IMR-90 (cell line): ENCODE data around the gene PRKN. TPM values are rescaled to one million over a fixed set of nuclear protein-coding genes. Genes with fewer than 3 reads are reported as not detected.

Source experiments
- ATAC-seq: fragments of 200-7000 bp; cut with Tn5 transposase; 2 replicates; pipeline ENCODE4 v1.9.1; 2020; ENCODE audit warnings: low read depth, mild to moderate bottlenecking, moderate library complexity
- BruUV-seq: library from RNA; stranded (reverse); fragments of 400-500 nt; replicated peaks from 2 replicates; lab custom pipeline; 2021; lab: Mats Ljungman, UMichigan
- CTCF ChIA-PET: fragments of 300-600 bp; formaldehyde crosslinking; extraction: SDS; loops from one replicate; lab custom pipeline; 2021; ENCODE audit warnings: antibody characterized with exemption; lab: Yijun Ruan, JAX
- POLR2A ChIA-PET: fragments of 300-600 bp; sonication (Branson Sonifier 250); formaldehyde crosslinking; loops from one replicate; lab custom pipeline; 2022; ENCODE audit warnings: antibody characterized with exemption; ENCODE audit not compliant: unreplicated experiment; lab: Charles Lee
- DNase-seq: peaks from one replicate; pipeline ENCODE4 v3.0.0; 2013
- H2AFZ ChIP-seq: replicated peaks from 2 replicates; pipeline ENCODE3; 2013; ENCODE audit warnings: low read length, mild to moderate bottlenecking; ENCODE audit not compliant: poor library complexity
- H2AK5ac ChIP-seq: 2 replicates; pipeline ENCODE4 v1.6.1; 2013; ENCODE audit warnings: low read depth, low read length, inconsistent platforms
- H2AK9ac ChIP-seq: replicated peaks from 2 replicates; pipeline ENCODE3; 2013; ENCODE audit warnings: mild to moderate bottlenecking, low read depth, low read length, moderate library complexity; ENCODE audit not compliant: poor library complexity
- H2BK120ac ChIP-seq: 2 replicates; pipeline ENCODE4 v1.6.1; 2013; ENCODE audit warnings: low read depth, low read length, inconsistent platforms
- H2BK15ac ChIP-seq: 3 replicates; pipeline ENCODE4 v1.6.1; 2013; ENCODE audit warnings: low read depth, low read length, inconsistent platforms
- H2BK20ac ChIP-seq: 2 replicates; pipeline ENCODE4 v1.6.1; 2013; ENCODE audit warnings: low read depth, mild to moderate bottlenecking, inconsistent platforms, low read length, moderate library complexity
- H2BK5ac ChIP-seq: 2 replicates; pipeline ENCODE4 v1.6.1; 2013; ENCODE audit warnings: mild to moderate bottlenecking, low read depth, low read length, inconsistent platforms; ENCODE audit not compliant: poor library complexity, severe bottlenecking
- H3K14ac ChIP-seq: replicated peaks from 2 replicates; pipeline ENCODE4 v1.6.1; 2013; ENCODE audit warnings: low read depth, low read length, inconsistent platforms
- H3K18ac ChIP-seq: 2 replicates; pipeline ENCODE4 v1.6.1; 2013; ENCODE audit warnings: low read depth, low read length, control low read depth
- H3K23ac ChIP-seq: 2 replicates; pipeline ENCODE4 v1.6.1; 2013; ENCODE audit warnings: low read depth, low read length, inconsistent platforms
- H3K27ac ChIP-seq: 2 replicates; pipeline ENCODE4 v1.5.1; 2013; ENCODE audit warnings: mild to moderate bottlenecking, control low read depth, low read length; ENCODE audit not compliant: insufficient read depth
- H3K27me3 ChIP-seq: 2 replicates; pipeline ENCODE4 v1.6.1; 2013; ENCODE audit warnings: low read length; ENCODE audit not compliant: control insufficient read depth, insufficient read depth
- H3K36me3 ChIP-seq: 2 replicates; pipeline ENCODE4 v1.6.1; 2013; ENCODE audit warnings: low read length, mixed read lengths; ENCODE audit not compliant: control insufficient read depth, insufficient read depth
- H3K4ac ChIP-seq: 2 replicates; pipeline ENCODE4 v1.6.1; 2013; ENCODE audit warnings: low read depth, low read length, inconsistent platforms
- H3K4me1 ChIP-seq: 2 replicates; pipeline ENCODE4 v1.6.1; 2013; ENCODE audit warnings: low read length, mixed read lengths; ENCODE audit not compliant: control insufficient read depth, insufficient read depth
- H3K4me2 ChIP-seq: 2 replicates; pipeline ENCODE4 v1.6.1; 2013; ENCODE audit warnings: low read depth, mild to moderate bottlenecking, control low read depth, low read length, moderate library complexity
- H3K4me3 ChIP-seq: 2 replicates; pipeline ENCODE4 v1.5.1; 2013; ENCODE audit warnings: low read depth, mild to moderate bottlenecking, control low read depth, low read length, moderate library complexity; ENCODE audit not compliant: insufficient read depth
- H3K56ac ChIP-seq: 2 replicates; pipeline ENCODE4 v1.6.1; 2013; ENCODE audit warnings: low read length, inconsistent platforms; ENCODE audit not compliant: insufficient read depth; ENCODE audit errors: extremely low read depth
- H3K79me1 ChIP-seq, 2 experiments: 2 replicates each; pipeline ENCODE4 v1.6.1; 2013; ENCODE audit warnings: low read length in 2 of 2, inconsistent platforms in 1 of 2, low read depth in 1 of 2
- H3K9ac ChIP-seq: 2 replicates; pipeline ENCODE4 v1.6.1; 2013; ENCODE audit warnings: low read depth, low read length, control low read depth
- H3K9me1 ChIP-seq: 2 replicates; pipeline ENCODE4 v1.6.1; 2013; ENCODE audit warnings: low read length, inconsistent platforms; ENCODE audit not compliant: insufficient read depth
- H3K9me3 ChIP-seq: 2 replicates; pipeline ENCODE4 v1.6.1; 2013; ENCODE audit warnings: low read length; ENCODE audit not compliant: control insufficient read depth, insufficient read depth
- H4K20me1 ChIP-seq: 2 replicates; pipeline ENCODE4 v1.6.1; 2013; ENCODE audit warnings: low read length, inconsistent platforms; ENCODE audit not compliant: insufficient read depth
- H4K5ac ChIP-seq: 2 replicates; pipeline ENCODE4 v1.6.1; 2013; ENCODE audit warnings: mild to moderate bottlenecking, low read depth, low read length, control low read depth
- H4K8ac ChIP-seq, 2 experiments: 2 replicates each; pipeline ENCODE4 v1.6.1; 2013; ENCODE audit warnings: low read depth in 2 of 2, low read length in 2 of 2, control low read depth in 1 of 2, inconsistent platforms in 1 of 2
- H4K91ac ChIP-seq: 2 replicates; pipeline ENCODE4 v1.6.1; 2013; ENCODE audit warnings: low read depth, low read length, inconsistent platforms; ENCODE audit not compliant: insufficient read depth
- BHLHE40 ChIP-seq: fragments of 150-350 bp; IDR thresholded peaks from 2 replicates; pipeline ENCODE4 v1.6.1; 2016; ENCODE audit warnings: mild to moderate bottlenecking, low read depth, low read length
- CEBPB ChIP-seq: IDR thresholded peaks from 2 replicates; pipeline ENCODE4 v1.6.1; 2012; ENCODE audit warnings: low read depth, low read length, improper control_type of control experiment
- CHD1 ChIP-seq: IDR thresholded peaks from 2 replicates; pipeline ENCODE4 v1.6.1; 2012; ENCODE audit warnings: low read depth, low read length, improper control_type of control experiment
- MAFK ChIP-seq: IDR thresholded peaks from 2 replicates; pipeline ENCODE4 v1.6.1; 2012; ENCODE audit warnings: low read depth, low read length, improper control_type of control experiment
- MAZ ChIP-seq: IDR thresholded peaks from 2 replicates; pipeline ENCODE4 v1.6.1; 2012; ENCODE audit warnings: low read depth, mild to moderate bottlenecking, low read length, improper control_type of control experiment, moderate library complexity, borderline replicate concordance
- MXI1 ChIP-seq: IDR thresholded peaks from 2 replicates; pipeline ENCODE4 v1.6.1; 2012; ENCODE audit warnings: low read depth, mild to moderate bottlenecking, low read length, moderate library complexity, borderline replicate concordance
- NFE2L2 ChIP-seq: fragments of 150-350 bp; IDR thresholded peaks from 2 replicates; pipeline ENCODE4 v1.6.1; 2016; ENCODE audit warnings: low read depth, mild to moderate bottlenecking, low read length
- POLR2A ChIP-seq: IDR thresholded peaks from 2 replicates; pipeline ENCODE4 v1.6.1; 2012; ENCODE audit warnings: mild to moderate bottlenecking, low read depth, low read length
- RAD21 ChIP-seq: IDR thresholded peaks from 2 replicates; pipeline ENCODE4 v1.6.1; 2012; ENCODE audit warnings: low read length, improper control_type of control experiment
- RCOR1 ChIP-seq: IDR thresholded peaks from 2 replicates; pipeline ENCODE4 v1.6.1; 2012; ENCODE audit warnings: mild to moderate bottlenecking, low read length, improper control_type of control experiment; ENCODE audit not compliant: insufficient replicate concordance
- RFX5 ChIP-seq: IDR thresholded peaks from 2 replicates; pipeline ENCODE4 v1.8.0; 2012; ENCODE audit warnings: low read depth, mild to moderate bottlenecking, low read length, moderate library complexity
- USF2 ChIP-seq: fragments of 150-350 bp; IDR thresholded peaks from 2 replicates; pipeline ENCODE4 v1.6.1; 2017; ENCODE audit warnings: mild to moderate bottlenecking, antibody characterized with exemption, low read length, low read depth
- WGBS, 2 experiments: methylation state at CpG; one replicate each; pipeline versions ENCODE4 v1.1.5 to v1.1.7; 2013; ENCODE audit warnings: missing lambda C conversion rate in 2 of 2; ENCODE audit not compliant: insufficient read length in 1 of 2; ENCODE audit errors: extremely low coverage in 2 of 2; 5-methylcytosine and 5-hydroxymethylcytosine counted together
- dilution Hi-C: fragments of 300-500 bp; cut with HindIII; formaldehyde crosslinking; loops from one replicate; pipeline ENCODE4 v1.14.3; 2018; ENCODE audit warnings: low sequenced_read_pairs; ENCODE audit not compliant: unreplicated experiment
- in situ Hi-C: fragments of 300-500 bp; cut with MboI; formaldehyde crosslinking; loops from 3 replicates; pipeline ENCODE4 v1.14.3; 2019; ENCODE audit warnings: low sequenced_read_pairs, inconsistent platforms, mixed read lengths
- intact Hi-C: fragments of 100-400 bp; cut with micrococcal nuclease; formaldehyde crosslinking; loops from 2 replicates; pipeline ENCODE4 v1.10.0; 2022
- polyA plus RNA-seq, 3 experiments: library from polyadenylated mRNA; depleted of rRNA; stranded (reverse); fragments of >200 nt; gene quantifications; 2 replicates each; pipeline ENCODE4 v1.2.3, GENCODE V29; 2012; ENCODE audit warnings: low replicate concordance in 1 of 3
- total RNA-seq: library from RNA; depleted of rRNA; stranded (reverse); fragments of >200 nt; gene quantifications from 2 replicates; pipeline ENCODE4 v1.2.3, GENCODE V29; 2012
- TF ChIP-seq, protein P1 (sequence below): fragments of 150-350 bp; IDR thresholded peaks from 2 replicates; pipeline ENCODE4 v1.6.1; 2016; ENCODE audit warnings: low read depth, mild to moderate bottlenecking, low read length, moderate library complexity, borderline replicate concordance
- TF ChIP-seq, protein P2 (sequence below): conservative IDR thresholded peaks from 2 replicates; pipeline ENCODE4 v1.5.1; 2012; ENCODE audit warnings: mild to moderate bottlenecking, low read depth, low read length, improper control_type of control experiment

Gene PRKN
- total and polyA plus RNA-seq, 2 of the 4 experiments (the other 2 are of a cell fraction): 0.15 to 0.18 TPM

DNA sequence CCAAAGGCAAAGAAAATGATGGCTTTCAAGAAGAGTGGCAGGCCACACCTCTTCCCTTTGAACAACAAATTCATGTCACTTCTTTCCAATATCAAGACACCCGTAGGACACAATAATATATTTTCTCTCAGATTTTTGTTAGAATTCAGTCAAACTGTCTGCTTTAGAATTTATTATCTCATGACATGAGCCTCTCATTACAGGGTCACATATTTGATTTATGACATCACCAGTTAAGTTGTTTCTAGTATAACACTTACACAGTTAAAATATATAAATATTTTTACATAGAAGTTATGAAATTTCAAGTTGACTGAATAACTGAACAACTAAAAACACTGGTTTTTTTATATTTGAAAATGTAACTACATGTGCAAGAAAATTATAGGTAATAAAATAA lies 1133.2 kb downstream of the PRKN start:
- Histone ChIP-seq H3K4me3 (no peak overlapping the region), H2AK5ac (no peak overlapping the region), H4K91ac (no peak overlapping the region), H3K4me1 (no peaks in the 10 kb centered on the region), H3K23ac (no peak overlapping the region), H4K5ac (no peak overlapping the region), H2BK20ac (no peak overlapping the region), H3K9me1 (no peaks in the 10 kb centered on the region), H3K18ac (no peak overlapping the region), H3K4ac (no peak overlapping the region), H3K79me1 (no peaks in the 10 kb centered on the region), H4K8ac (no peak overlapping the region), H3K36me3 (no peaks in the 10 kb centered on the region), H2AFZ (no peak overlapping the region), H3K9me3 (peaks cover 23% of the 10 kb centered on the region), H2BK5ac (no peak overlapping the region), H2BK120ac (no peak overlapping the region), H3K14ac (no peak overlapping the region), H3K27me3 (no peaks in the 10 kb centered on the region), H4K20me1 (no peaks in the 10 kb centered on the region), H2AK9ac (no peak overlapping the region), H3K4me2 (no peak overlapping the region), H3K9ac (no peak overlapping the region), H3K27ac (no peak overlapping the region), H2BK15ac (no peak overlapping the region), H3K56ac (no peak overlapping the region)
- POLR2A ChIA-PET: no interaction called here
- CTCF ChIA-PET: no interaction called here
- no peak for ATAC-seq
- DNase-seq: no peak
- intact Hi-C loops: no loop called here
- in situ Hi-C loops: no loop called here
- BruUV-seq: no TSS peak
- dilution Hi-C loops: no loop called here
- TF ChIP-seq BHLHE40 (no peak), MAZ (no peak), RFX5 (no peak), MXI1 (no peak), RCOR1 (no peak), NFE2L2 (no peak), CHD1 (no peak), MAFK (no peak), RAD21 (no peak), USF2 (no peak), CEBPB (no peak), POLR2A (no peak)
- TF ChIP-seq, protein P1, sequence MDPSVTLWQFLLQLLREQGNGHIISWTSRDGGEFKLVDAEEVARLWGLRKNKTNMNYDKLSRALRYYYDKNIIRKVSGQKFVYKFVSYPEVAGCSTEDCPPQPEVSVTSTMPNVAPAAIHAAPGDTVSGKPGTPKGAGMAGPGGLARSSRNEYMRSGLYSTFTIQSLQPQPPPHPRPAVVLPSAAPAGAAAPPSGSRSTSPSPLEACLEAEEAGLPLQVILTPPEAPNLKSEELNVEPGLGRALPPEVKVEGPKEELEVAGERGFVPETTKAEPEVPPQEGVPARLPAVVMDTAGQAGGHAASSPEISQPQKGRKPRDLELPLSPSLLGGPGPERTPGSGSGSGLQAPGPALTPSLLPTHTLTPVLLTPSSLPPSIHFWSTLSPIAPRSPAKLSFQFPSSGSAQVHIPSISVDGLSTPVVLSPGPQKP: no peak
- TF ChIP-seq, protein P2, sequence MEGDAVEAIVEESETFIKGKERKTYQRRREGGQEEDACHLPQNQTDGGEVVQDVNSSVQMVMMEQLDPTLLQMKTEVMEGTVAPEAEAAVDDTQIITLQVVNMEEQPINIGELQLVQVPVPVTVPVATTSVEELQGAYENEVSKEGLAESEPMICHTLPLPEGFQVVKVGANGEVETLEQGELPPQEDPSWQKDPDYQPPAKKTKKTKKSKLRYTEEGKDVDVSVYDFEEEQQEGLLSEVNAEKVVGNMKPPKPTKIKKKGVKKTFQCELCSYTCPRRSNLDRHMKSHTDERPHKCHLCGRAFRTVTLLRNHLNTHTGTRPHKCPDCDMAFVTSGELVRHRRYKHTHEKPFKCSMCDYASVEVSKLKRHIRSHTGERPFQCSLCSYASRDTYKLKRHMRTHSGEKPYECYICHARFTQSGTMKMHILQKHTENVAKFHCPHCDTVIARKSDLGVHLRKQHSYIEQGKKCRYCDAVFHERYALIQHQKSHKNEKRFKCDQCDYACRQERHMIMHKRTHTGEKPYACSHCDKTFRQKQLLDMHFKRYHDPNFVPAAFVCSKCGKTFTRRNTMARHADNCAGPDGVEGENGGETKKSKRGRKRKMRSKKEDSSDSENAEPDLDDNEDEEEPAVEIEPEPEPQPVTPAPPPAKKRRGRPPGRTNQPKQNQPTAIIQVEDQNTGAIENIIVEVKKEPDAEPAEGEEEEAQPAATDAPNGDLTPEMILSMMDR: no peak
- WGBS, 2 experiments: no CpG with 5 or more reads among the region's 1 CpG
